HG02763 (cell line): ENCODE measurements around the gene STX8.

ENCODE experiments used
- ATAC-seq: cut with Tn5 transposase; IDR thresholded peaks from one replicate; pipeline ENCODE4 v1.9.1; 2021; ENCODE audit warnings: mild to moderate bottlenecking, moderate library complexity; ENCODE audit not compliant: unreplicated experiment

Gene STX8

GRCh38 chr17:9231449-9232154 lies 344.0 kb downstream of the STX8 start:
- no peak for ATAC-seq

- no peak for ATAC-seq
Measured at GRCh38 chr17:9230861-9231260, 344.8 kb downstream of the STX8 start.

- no peak for ATAC-seq
Measured at GRCh38 chr17:9230346-9230745, 345.3 kb downstream of the STX8 start.

- ATAC-seq, result no peak
Measured at GRCh38 chr17:9229826-9230201, 345.8 kb downstream of the STX8 start.

GRCh38 chr17:9229160-9229825 lies 346.3 kb downstream of the STX8 start:
- ATAC-seq, result no peak

- ATAC-seq, result no peak
Measured at GRCh38 chr17:9228408-9229159, 347.0 kb downstream of the STX8 start.

GRCh38 chr17:9227819-9228407 lies 347.7 kb downstream of the STX8 start:
- ATAC-seq, result no peak

- ATAC-seq, result no peak
Measured at GRCh38 chr17:9226794-9227135, 348.9 kb downstream of the STX8 start.

- ATAC-seq, result no peak
Measured at GRCh38 chr17:9226130-9226793, 349.4 kb downstream of the STX8 start.

GRCh38 chr17:9225305-9226101 lies 350.1 kb downstream of the STX8 start:
- ATAC-seq, result no peak

GRCh38 chr17:9224485-9224884 lies 351.1 kb downstream of the STX8 start:
- no peak for ATAC-seq

GRCh38 chr17:9223531-9223930 lies 352.1 kb downstream of the STX8 start:
- no peak for ATAC-seq

- ATAC-seq, result no peak
Measured at GRCh38 chr17:9221922-9222180, 353.8 kb downstream of the STX8 start.

- ATAC-seq, result no peak
Measured at GRCh38 chr17:9221147-9221921, 354.3 kb downstream of the STX8 start.

GRCh38 chr17:9220398-9221146 lies 355.0 kb downstream of the STX8 start:
- no peak for ATAC-seq

- ATAC-seq, result no peak
Measured at GRCh38 chr17:9219631-9220397, 355.8 kb downstream of the STX8 start.

GRCh38 chr17:9218911-9219310 lies 356.7 kb downstream of the STX8 start:
- no peak for ATAC-seq

- ATAC-seq, result no peak
Measured at GRCh38 chr17:9218064-9218635, 357.5 kb downstream of the STX8 start.
